ENCODE measurements around the gene CHST3. TPM values are rescaled to one million over a fixed set of nuclear protein-coding genes. Genes with fewer than 3 reads are reported as not detected.
A peak's percentile ranks its signal among the peaks of the same experiment; 100 is the strongest.

The CHST3 gene
- total RNA-seq, 1 donor from 2014 or later, result 9.0 TPM

DNA sequence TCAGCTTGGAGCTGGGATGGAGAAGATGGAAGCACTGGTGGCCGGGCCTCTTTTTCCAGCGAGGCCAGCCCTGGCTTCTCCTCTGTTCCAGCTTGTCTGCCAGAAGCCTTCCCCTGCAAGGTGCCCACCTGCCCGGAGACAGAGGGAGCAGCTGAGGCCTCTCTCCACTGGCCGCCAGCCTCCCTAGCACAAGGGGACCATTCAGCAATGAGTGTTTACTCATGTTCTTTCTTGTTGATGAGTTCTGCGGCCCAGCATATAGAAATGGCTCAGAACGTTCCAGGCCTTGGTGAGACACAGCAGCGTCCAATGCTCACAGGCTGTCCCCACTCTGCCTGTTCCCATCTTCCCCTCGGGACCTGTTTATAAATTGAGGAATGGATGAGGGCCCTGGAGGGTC lies 47.3 kb downstream of the CHST3 start:
- no peak for ATAC-seq

- no peak for ATAC-seq
These were observed 47.8 kb downstream of the CHST3 start for GRCh38 chr10:72011976-72012512.

DNA sequence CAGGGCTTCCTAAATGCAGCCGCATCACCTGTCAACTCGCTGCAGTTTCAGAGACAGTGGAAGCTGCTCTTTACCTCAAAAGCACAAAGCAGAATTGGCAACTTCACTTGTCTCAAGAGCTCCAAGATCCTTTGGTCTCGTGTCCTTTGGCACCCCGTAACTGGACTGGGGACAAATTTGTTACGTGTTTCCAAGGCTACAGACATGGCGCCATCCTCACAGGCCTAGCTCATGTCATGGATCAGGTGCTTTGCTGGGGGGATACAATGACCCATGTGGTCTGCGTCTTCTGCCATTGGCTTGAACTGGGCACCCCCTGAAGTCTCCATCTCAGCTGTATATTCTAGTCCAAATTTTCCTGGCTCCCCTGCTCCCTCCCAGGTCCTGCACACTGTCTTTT lies 48.6 kb downstream of the CHST3 start:
- ATAC-seq, result no peak

DNA sequence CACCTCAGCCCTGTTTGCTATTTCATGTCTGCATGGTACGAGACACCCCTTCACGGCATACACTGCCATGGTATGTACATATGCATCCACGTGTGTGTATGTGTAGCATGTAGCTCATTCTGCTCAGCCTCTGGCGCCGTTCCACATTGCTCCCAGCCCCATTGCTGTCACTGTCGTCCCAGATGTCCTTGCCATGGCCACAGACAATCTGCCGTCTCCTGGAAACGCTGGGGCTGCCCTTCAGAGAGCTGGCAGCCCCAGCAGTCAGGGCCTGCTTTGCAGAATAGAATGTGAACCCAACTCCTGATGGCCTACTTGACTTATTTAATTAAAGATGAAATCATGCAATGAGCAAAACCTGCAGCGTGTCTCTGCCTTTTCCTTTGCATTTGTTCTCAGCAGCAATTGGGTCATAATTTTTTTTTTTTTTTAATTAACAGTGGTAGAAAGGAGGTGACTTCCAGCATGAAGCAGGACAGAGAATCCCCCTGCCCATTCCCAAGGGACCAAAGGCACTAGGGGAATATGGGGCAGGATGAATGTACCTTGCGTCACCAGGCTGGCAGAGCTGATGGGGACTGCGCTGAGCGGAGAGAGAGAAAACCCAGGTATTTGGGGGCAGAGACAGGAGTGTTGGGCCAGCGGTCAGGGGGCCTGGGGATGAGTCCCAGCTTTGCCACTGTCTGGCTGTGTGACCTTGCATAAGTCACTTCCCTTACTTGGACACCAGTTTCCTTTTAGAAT lies 49.2 kb downstream of the CHST3 start:
- ATAC-seq, result no peak

DNA sequence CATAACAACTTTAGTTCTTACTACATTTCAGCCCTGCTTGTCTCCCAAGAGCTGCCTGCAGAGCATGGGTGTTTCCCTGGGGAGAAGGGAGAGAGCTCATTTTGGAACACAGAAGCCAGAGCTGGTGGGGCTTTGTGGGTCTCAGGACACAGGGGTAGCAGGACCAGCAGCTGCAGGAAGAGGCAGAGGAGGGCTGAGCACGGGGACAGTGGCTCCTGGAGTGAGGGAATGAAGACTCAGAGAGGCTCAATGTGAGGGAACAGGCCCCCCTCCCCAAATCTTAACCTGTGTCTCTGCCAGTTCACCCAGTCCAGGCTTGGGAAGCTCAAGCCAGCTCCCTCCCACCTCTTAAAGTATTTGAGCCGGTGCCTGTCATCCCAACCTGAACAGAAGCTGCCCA lies 50.0 kb downstream of the CHST3 start:
- ATAC-seq, result no peak

DNA sequence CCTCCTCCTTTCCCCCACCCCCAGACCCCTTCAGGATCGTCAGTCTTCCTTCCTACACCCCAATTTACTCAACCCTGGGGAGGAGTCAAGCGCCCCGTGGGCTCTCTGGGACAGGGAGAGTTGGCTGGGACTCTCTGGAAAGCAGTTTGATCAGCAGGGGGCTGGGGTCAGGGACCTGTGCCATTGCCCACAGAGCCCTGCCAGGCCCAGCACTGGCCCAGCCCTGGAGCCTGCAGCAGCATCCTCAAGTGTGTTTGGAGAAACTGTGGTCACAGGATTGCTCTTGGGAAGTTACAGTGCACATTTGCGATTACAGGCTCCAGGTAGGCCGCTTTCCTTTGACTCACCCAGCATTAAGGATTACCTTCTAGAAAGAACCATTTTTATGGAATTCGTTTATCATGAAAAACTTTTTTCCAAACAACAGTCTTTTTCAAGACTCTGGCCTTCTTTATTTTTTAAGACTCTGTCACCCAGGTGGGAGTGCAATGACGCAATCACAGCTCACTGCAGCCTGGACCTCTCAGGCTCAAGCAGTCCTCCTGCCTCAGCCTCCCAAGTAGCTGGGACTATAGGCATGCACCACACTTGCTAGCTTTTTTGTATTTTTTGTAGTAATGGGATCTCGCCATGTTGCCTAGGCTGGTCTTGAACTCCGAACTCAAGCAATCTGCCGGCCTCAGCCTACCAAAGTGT lies 50.7 kb downstream of the CHST3 start:
- no peak for ATAC-seq

DNA sequence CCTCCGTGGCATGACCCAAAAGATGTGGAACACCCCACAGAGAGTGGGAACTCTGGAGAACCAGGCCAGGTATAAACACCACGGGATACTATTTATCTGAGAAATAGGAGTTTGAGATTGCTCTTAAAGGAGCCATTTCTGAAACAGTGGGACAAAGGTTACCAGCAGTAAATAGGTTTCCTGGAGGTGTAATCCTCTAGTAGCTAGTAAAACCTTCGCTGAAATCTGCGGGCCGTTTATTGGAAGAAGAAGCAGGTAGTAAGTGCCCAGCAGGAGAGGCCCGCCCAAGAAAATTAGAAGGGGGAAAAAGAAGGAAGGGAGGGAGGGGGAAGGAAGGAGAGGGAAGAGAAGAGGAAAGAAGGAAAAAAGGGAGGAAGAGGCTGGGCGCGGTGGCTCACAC lies 51.6 kb downstream of the CHST3 start:
- ATAC-seq, result no peak

- no peak for ATAC-seq
These were observed 52.6 kb downstream of the CHST3 start for GRCh38 chr10:72016608-72017300.

GRCh38 chr10:72019085-72019876 lies 55.1 kb downstream of the CHST3 start:
- ATAC-seq, result no peak

DNA sequence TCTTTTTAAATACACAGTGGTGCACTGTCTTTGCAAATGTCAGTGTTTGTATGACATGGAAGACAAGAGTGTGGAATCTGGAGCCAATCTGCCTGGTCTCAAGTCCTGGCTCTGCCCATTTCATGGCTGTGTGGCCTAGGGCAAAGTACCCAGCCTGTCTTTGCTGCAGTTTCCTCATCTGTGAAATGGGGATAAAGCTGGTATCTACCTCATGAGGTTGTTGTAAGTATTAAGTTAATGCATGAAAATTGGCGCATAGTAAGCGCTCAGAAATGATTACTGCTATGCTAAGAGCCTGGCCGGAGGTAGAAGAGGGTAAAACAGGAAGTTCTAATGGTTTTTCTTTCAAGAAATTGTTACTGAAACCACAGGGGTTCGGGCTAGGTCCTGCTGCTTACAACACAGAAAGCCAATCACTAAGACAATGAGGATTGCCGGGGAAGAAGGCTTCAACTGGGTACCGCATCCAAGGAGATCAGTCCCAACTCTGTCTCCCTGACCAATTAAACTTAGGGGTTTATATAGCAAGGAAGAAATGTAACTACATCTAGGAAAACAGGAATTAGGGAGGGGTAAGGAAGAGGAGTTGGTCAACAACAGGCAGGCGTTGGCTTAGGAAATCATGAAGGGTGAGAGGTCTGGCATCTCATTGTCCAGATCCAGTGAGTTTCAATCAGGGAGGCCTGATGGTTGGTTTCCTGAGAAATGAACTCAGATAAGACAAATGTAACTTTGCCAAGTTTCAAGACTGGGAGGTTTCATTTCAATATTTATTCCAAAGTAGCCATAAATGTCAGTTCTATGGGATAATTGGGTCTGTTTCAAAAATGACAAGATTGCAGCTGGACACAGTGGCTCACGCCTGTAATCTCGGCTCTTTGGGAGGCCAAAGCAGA lies 57.0 kb downstream of the CHST3 start:
- no peak for ATAC-seq

DNA sequence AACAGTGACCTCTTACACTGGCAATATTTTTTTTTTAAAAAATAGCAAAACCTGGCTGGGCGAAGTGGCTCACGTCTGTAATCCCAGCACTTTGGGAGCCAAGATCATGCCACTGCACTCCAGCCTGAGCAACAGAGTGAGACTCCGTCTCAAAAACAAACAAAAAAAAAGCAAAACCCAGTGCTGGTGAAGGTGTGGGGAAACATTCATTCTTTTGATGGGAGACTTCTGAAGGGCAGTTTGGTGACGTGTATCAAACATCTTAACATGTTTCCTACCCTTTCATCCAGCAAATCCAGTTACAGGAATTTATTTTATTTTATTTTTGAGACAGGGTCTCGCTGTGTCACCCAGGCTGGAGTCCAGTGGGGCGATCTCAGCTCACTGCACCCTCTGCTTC lies 58.0 kb downstream of the CHST3 start:
- ATAC-seq, result no peak

GRCh38 chr10:72024596-72024995 lies 60.4 kb downstream of the CHST3 start:
- ATAC-seq, result no peak

DNA sequence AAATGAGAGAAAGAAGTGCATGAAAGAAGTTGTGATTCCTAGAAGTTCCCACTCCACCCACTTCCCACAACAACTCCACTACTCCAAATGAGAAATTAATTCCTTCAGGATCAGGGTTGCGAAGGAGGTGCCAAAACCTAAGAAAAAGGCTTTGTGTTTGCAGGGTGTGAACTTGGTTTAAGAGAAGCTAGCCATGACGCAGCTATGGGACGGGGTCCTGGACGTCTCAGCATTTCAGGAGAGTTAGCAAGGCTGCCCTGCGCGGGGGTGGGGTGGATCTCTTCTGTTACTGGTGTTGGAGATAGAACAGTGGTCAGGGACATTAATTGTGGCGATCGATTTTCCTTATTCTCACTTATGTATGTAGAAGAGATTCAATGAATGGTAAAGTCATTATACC lies 61.2 kb downstream of the CHST3 start:
- no peak for ATAC-seq

DNA sequence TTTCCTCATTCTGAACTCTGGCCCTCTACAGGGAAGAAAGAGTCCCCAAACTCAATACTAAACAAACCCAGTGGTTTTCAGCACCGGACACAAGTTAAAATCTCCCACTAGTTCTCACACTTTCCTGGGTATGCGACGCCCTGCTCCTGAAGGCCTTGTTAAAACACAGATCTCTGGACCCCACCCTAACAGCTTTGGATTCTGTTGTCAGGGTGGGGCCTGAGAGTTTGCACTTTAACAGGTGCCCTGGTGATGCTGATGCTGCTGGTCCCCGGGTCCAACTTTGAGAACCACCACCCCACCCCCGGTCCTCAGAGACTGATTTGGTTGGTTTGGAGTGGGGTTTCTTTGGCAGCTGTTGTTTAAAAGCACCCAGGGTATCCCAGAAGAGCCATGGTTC lies 61.6 kb downstream of the CHST3 start:
- ATAC-seq, result no peak

DNA sequence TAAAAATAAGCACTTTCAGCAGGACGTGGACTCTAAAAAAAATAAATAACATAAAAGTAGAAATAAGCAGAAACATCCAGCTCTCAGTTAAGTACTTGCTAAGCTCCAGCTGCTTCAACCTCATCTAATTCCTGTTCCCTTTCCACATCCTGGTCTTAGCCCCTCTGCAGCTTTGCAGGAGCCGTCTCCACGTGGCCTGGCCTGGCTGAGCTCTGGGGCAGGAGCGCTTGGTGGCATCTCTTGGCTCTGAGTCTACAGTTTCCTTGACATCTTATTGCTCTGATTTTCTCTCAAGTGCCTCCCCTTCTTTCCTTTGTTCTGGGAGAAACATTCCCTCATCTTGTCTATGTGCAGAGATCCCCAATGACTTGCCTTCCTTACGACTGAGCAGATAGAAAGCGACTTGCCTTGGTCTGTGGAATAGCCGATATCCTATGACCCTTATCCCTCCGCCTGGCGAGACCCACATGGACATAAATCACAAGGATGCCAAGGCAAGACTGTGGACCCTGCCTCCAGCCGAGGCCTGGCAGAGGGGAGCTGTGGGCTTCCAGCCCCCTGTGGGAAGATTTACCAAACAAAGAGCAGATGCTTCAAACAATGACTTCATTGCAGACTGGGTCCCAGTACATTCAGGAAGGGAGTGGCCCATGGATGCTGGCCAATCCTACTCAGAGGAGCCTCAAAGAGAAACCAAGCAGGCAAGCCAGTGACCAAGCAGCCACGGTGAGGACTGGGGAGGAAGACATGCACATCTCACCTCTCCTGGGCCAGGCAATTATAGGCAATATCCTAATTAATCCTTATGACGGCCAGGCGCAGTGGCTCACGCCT lies 62.3 kb downstream of the CHST3 start:
- peak; percentile 73 for ATAC-seq

DNA sequence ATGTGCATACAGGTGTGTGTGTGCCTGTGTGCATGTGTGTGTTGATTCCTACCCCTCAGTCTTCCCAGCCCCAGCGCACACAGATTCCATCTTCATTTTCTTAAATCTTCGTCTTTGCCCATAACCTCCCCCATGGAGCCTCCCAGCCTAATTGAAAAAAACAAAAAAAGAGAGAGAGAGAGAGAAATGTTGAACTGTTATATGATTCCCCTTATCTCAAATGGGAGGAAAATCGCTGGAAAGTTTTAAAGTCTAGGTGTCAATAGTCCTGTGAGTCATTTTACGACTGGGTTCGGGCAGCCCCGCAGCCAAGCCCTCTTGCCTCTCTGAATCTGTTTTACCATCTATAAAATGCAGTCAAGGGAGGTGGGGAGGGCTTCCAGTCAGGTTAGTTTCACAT lies 63.3 kb downstream of the CHST3 start:
- no peak for ATAC-seq

DNA sequence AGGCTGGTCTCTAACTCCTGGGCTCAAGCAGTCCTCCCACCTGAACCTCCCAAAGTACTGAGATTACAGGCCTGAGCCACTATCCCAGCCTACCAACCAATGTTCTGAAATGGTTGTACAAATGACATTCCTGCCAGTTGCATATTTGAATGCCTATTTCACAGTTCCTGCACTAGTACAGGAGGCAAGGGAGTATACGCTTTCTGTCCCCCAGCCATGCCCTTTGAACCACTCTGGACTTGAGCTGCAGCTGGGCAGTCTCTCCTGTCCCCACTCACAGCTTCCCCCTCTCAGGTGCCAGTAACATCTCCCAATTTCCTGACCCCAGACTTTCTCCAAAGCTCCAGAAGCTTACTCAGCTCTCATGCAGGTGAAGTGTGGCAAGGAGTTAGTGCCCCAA lies 65.2 kb downstream of the CHST3 start:
- no peak for ATAC-seq

DNA sequence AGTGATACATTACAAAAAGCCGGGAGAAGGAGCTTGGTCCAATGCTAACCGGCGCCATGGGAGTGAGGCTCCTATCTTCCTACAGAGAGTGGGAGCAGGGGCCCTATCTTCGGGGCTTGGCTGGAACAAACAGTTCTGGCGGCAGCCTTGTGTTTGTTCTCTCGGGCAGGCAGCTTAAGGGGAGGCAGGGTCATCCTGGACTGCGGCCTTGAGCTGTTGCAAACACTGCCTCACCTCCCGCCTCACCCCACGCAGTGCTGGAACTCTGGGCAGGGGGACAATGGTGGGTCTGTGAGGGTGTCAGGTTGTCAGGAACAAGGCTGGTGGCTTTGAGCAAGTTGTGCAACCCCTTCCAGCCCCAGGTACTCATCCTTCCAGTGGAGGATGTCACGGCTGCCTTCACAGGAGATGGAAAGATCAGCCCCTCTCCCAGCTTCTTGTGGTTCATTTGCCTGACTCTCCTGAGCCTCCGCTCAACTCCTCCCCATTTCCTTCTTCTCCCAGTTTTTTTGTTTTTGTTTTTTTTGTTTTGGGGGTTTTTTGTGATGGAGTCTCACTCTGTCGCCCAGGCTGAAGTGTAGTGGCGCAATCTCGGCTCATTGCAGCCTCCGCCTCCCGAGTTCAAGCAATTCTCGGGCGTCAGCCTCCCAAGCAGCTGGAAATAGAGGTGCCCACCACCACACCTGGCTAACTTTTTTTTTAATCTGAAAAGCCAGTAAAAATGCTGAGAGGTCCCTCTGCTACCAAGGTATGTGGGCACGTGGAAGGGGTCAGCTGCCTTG lies 66.8 kb downstream of the CHST3 start:
- no peak for ATAC-seq

DNA sequence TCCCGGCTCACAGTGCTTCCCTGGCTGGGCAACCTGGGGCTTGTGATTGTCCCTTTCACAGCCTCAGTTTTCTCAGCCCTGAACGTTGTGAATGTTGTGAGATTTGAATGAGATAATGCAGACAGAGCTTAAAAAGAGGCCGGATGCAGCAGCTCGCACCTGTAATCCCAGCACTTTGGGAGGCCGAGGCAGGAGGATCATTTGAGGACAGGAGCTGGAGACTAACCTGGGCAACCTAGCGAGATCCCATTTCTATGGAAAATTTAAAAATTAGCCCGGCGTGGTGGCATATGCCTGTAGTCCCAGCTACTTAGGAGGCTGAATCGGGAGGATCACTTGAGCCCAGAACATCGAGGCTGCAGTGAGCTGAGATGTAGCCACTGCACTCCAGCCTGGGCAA lies 67.5 kb downstream of the CHST3 start:
- no peak for ATAC-seq
